HG03575 (cell line): ENCODE data around the gene NCKAP5.
"Not testable (repeated sequence)": the region's sequence is repeated elsewhere in the genome, so short reads cannot be mapped to it uniquely, and the experiment has no call there.

Experiments
- ATAC-seq: cut with Tn5 transposase; IDR thresholded peaks from one replicate; pipeline ENCODE4 v1.9.1; 2021; ENCODE audit not compliant: unreplicated experiment, insufficient number of reproducible peaks, low FRiP score; ENCODE audit errors: extremely low read depth

NCKAP5 gene

DNA sequence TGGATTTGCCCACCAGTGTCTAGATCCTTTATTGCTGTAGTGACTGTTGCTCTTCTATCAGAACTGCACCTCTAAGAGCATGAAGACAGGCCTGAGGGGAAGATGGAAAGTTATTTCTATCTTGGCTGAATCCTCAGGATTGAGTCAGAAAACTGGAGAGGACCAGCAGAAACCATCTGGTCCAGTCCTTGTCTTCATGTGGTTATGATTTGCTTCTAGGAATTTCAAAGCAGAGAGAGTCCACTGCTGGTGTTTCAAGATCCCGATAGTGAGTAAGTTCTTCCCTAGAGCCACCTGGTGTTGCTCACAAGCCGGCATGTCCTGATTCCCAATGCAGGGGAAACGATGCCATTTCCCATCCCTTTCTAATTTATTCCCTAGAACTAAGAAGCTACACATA is 84.2 kb downstream of the NCKAP5 start:
- no peak for ATAC-seq

DNA sequence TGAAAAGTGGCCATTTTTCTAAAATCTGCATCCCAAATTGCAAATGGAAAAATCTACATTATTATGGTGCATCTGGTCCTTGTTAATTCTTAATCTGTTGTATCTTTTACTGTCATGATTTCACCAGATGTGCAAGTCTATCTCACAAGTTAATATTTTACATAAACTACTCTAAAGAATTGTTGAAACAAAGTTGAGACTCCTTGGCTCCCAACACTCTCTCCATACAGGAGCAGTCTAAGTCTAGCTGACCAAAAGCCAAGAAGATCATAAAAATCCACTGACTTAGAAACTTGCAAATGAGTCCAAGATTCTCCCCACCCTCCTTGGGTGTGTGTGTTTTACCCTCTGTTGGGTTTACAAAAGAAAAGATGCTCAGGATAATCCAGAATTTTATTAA is 85.1 kb downstream of the NCKAP5 start:
- ATAC-seq = no peak

DNA sequence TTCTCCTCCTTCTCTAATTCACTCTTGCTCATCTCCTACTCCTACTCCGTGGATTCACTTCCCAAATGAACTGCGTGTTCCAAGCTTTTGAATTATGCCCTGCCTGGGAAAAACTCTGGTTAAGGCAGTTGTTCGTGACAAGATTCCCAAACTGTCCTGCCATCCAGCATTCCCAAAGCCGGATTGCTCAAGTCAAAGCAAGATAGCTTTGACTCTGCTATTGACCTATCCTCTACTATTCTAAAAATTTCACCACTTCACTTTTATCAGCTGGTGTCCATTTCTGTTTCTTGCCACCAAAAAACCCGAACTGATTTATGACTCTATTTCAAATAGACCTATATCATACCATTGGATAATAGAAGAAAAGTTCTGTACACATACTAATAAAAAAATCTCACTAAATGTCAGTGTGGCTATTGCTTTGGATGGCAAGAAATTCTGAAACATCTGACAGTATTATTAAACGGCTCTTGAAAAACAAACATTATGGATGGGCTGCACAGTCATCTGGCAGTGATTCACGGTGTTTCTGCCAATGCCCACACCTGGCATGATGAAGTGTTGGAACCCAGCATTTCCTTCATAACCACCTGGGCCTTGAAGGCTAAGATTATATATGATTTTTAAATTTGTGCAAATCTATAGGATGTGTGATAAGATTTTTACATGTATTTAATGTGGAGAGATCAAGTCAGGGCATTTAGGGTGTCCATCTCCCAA is 87.4 kb downstream of the NCKAP5 start:
- no peak for ATAC-seq

DNA sequence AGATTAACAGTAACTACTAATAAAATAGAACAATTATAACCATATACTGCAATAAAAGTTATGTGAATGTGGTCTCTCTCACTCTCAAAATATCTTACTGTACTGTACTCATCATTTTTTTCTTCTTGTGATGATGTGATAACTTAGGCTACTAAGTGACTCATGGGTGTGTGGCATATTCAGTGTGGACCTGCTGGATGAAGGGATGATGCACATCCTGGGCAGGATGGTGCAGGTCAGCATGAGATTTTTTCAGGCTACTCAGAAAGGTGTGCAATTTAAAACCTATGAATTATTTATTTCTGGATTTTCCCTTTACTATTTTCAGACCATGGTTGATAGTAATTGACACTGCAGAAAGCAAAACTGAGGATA is 90.7 kb downstream of the NCKAP5 start:
- ATAC-seq = no peak

DNA sequence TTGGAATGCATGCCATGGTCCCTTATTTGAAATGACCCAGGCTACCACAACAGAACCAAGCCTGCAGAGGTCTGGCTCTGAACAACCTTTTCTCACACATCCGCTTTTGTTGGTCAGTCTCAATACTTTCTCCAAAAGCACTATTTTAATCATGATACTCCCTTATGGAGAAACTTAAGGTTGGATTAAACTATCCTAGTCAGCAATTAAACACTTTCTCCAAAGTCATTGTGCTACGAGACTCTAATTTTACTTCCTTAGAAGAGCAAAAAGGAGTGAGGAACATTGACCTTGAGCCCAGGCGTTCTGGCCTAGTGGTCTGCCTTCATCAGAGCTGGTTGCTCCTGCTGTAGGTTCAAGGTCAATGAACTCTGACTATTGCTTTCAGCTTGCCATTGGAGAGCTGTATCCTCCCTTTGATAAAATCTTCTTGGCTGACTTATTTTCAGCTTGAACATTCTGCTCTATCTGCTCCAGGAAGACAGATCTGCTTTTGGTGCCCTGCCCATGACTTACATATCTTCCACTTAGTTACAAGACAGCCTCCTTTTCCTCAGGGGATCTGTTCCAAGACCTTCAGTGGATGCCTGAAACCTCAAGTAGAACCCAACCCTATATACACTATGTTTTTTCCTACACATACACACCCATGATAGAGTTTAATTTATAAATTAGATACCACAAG is 91.2 kb downstream of the NCKAP5 start:
- ATAC-seq = no peak

DNA sequence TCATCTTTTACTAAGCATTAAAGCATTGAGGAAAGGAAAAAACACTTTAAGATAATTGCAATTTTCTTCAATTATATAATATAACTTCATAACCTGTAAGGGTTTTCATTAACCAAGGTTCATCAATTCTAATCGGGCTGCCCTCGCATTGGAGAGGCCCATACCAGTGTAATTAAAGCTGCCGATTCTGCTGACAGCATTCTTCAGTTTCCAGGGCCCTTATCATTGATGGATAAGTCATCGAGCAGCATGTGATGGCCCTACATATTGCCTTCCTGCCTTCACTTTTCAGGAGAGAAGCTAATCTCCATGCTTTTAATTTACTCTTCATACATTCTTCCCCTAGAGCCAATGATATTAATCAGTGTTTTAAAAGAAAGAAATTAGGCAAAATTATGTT is 92.0 kb downstream of the NCKAP5 start:
- no peak for ATAC-seq

DNA sequence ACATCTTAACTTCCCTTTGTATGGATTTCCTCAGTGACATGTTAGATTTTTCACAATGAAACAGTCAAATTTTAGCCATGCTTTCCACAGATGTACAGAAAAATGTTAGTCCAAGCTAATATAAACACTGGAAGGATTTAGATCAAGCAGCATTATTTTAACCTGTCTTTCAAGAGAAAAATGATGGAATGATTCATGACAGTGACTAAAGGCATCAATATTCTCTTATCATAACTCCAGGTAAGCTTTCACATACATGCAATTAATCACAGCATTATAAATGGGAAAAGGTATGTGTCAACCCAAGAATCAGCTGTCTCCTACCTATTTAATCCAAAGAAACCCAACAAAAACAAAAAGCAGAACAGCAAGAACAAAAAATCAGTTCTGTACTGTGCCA is 92.7 kb downstream of the NCKAP5 start:
- ATAC-seq = no peak

DNA sequence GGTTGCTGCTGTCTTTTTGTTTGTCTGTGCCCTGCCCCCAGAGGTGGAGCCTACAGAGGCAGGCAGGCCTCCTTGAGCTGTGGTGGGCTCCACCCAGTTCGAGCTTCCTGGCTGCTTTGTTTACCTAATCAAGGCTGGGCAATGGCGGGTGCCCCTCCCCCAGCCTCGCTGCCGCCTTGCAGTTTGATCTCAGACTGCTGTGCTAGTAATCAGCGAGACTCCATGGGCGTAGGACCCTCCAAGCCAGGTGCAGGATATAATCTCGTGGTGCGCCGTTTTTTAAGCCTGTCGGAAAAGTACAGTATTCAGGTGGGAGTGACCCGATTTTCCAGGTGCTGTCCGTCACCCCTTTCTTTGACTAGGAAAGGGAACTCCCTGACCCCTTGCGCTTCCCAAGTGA is 97.8 kb downstream of the NCKAP5 start:
- ATAC-seq = not testable (repeated sequence)

DNA sequence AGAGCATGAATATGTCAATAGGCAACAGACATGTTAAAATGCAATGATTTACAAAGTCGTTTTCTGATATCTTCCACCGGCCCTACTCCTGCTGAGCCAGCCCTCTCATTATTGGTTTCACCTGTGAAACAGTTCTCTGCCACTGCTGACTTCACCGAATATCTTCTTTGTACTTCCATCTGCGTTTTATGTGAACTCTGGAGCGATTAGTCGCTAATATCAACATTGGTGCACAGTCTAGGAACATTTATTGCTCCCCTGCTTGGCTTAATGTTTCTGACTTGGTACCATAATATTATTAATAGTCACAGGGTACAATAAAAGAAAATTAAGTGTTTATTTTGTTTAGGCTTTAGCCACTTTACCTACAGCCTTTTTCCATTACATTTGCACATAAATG is 105.5 kb downstream of the NCKAP5 start:
- no peak for ATAC-seq

DNA sequence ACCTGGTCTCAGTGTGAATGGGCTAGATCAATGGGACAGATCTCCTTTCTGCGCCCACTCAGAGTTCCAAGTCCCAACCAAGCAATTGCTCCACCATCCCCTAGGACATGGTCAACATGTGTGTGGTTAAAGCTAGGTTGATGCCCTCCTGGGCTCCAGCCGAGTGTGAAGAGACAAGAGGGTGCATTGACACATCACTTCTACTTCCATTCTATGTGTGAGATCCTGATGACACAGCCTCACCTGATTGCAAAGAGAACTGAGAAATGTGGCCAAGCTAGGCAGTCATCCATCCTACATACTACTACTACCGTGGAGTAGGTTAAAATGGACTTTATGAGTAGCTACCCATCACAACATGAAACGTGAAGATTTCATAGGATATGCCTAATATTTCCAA is 106.8 kb downstream of the NCKAP5 start:
- no peak for ATAC-seq

DNA sequence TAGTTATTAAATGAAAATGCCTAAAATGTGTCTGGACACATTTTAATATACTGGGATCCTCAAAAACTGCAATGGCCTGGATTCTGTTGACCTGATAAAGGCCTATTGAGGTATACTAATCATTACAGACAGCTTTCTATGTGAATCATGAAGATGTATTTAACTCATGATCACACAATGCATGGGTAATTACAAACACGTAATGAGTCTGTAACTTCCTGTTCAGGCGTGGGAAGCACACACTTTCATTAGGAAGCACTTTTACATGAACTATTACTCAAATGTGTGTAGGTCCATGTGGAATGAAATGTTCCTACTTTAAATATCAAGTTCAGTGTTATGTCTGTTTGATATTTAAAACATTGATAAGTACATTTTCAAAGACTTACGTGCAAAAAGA is 108.7 kb downstream of the NCKAP5 start:
- ATAC-seq = no peak

DNA sequence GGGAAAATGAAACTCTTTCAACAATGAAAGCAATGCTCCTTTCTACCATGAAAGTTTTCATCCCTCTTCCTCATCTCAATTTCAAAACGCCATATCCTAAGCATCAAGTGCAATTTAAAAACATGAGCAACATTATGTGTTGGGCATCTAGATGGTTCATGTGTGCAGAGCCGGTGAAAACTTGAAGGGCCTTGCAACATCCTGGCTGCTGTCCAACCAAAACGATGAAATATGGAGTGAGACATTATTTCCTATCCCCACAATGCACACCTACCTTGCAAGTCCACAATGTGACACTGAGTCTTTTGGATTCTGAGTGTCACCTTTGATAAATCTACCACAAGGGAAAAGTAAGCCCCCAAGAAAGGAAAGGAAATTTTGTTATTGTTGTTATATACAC is 110.0 kb downstream of the NCKAP5 start:
- no peak for ATAC-seq

DNA sequence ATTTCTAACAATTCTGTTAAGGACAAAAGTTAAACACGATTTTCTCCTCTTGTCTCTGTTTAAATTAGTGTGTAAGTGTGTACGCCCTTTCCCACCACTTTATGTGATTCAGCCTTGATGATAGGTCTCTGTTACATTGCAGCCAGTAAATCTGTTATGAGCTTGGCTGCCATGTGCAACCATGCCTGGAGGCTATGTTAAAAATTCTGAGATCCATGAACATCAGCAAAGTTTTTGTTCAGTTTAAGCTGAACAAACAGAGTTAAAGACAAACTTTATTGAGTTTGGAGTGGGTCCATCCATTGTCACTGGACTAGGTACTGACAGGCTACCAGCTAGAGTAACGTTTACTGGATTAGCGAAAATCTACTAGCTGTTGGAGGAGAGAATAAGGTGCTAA is 110.4 kb downstream of the NCKAP5 start:
- ATAC-seq = no peak

DNA sequence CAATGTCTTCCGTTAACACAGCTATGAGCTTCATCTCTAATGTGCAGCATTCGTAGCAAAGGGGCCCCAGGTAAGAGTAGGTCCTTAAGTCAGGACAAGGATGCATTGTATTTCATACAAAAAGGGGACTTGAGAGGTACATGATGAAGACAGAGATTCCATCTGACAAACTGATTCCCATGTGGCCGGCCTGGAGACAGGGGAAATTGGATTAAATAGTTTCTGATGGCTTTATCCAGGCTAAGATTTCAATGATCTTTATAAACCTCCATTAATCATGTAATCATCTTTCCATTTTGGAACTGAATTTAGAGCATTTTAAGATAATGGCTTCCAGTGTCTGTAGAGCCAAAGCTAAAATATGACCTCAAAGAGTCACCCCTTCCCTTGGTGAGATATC is 111.3 kb downstream of the NCKAP5 start:
- ATAC-seq = no peak

DNA sequence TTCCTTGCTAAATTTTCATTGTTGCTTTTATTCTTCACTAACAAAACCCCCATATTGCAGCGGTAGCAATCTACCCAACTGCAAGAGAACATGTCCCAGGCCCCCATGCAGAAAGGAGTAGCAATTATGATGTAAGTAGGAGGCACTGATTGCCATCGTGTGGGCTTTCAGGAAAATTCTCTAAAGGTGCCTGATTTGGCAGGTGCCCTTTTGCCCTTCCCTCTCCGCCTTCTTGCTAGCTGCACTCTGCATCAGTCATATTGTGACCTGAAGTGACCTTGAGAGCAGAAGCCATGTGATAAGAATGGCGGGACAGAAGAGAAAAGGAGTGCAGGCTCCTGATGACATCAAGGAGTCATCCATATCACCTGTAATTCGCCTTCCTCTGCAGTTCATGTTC is 112.1 kb downstream of the NCKAP5 start:
- no peak for ATAC-seq

DNA sequence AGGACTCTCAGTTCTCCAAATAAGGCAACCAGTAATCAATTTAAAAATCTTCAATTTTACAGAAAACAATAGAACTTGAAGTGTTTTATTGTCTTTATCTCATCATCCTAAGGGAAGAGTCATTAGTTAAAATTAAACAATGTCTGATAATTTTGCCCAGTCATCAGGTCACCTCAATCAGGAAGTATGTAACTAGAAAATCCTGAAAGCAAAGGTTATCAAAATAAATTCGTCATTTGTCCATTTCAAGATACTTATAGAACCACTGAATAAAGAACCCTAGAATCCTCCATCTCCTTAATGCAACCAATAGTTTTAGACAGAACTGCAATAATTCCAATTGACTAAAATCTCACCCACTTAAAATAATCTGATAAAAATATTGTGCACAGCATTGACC is 115.2 kb downstream of the NCKAP5 start:
- no peak for ATAC-seq

DNA sequence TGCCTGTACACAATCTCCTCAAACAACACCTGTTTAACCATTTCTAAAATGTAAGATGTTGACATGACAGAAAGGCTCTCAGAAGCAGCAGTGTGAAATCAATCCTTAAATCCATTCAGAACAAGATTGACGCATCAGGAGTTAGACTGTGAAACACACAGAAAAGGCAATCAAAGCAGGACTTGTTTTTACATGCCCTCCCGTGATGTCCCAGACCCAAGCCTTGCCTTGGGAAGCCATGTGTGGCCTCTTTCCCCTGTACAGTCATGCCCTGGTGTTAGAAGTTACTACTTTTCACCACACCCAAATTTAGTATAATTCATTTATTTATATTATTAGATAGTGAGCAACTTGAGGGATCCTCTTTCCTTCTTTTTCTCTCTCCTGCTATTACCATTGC is 115.7 kb downstream of the NCKAP5 start:
- no peak for ATAC-seq

DNA sequence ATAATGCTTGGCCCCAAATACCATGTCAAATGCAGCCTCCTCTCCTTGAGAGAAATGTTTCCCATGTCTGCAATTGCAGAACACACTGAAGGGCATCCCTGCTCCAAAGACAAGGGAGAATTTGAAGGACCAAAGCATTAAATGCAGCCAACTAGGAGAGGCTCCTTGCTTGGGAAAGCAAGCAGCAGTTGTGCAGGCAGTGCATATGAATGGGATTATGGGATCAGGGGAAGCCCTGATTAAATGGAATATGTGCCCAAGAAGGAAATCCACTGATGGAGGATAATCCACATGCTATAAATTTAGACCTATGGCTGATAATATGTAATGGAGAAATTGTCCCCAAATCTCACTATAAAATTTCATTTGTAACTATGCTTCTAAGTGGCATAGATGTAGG is 116.1 kb downstream of the NCKAP5 start:
- no peak for ATAC-seq

DNA sequence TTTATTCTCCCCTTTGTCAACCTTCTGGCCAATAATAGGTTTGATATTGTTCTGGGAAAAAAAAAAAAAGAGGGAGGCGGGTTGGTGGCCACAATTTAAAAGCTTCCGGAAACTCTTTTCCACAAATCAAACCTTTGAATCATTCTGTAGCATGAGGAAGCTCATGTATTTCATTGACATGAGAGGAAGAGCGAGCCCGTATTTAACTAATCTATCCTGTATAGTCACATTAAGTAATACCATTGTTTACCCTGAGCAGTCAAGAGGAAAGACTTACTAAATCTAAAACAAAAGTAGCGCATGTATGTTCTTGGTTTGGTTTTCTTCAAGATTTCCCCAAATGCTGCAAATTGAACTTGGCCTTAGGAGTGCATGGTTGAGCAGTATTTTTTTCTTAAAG is 120.1 kb downstream of the NCKAP5 start:
- no peak for ATAC-seq

DNA sequence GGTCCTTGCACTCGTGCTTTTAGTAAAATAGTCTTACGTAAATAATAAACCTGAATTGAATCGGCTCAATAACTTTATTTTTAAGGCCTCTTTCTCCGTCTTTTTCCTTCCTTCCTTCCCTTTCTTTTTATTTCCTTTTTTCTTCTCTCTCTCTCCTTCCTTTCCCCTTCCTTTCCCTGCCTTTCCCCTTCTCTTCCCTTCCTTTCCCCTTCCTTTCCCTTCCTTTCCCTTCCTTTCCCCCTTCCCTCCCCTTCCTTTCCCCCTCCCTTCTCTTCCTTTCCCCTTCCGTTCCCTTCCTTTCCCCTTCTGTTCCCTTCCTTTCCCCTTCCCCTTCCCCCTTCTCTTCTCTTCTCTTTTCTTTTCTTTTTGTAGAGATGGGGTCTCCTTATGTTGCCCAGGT is 121.0 kb downstream of the NCKAP5 start:
- ATAC-seq = no peak

DNA sequence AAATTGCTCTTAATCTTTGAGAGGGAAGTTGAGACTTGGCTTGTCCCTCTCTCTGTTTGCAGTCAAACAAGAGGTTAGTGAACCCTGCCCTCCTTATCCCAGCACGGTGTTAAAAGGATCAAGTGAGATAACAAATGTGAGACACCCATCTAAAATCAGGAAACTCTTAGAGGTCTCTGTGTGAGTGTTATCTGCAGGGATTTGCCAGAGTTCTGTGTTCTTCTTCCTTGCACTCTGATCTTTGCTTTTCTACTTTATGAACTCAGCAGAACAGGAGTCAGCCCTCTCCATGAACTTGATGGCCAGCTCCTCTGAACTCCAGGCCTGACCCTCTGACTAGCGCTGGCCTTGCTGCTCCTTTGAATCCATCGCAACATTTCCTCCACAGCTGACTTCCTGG is 123.8 kb downstream of the NCKAP5 start:
- ATAC-seq = no peak
